ENCODE measurements around the gene CD2.
A peak's percentile ranks its signal among the peaks of the same experiment; 100 is the strongest.

CD2 gene

DNA sequence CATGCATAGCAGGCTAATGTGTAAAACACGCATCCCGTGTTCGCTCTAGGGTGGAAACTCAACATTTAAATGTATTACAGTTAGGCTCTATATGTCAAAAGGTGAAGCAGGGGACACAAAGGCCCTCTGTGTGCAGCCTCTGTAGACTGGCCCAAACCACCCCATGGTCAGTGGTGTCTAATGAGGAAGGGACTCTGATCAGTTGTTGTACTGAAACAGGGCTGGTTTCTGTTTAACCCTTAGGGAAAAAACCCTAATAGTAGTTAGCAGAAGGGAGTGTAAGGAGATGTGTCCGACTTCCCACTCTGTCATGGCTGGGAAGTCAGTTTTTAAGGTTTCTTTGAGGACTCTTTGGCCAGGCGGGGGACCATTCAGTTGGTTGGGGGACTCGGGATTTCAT is 21.5 kb upstream of the CD2 start:
- TF ChIP-seq, protein P1, sequence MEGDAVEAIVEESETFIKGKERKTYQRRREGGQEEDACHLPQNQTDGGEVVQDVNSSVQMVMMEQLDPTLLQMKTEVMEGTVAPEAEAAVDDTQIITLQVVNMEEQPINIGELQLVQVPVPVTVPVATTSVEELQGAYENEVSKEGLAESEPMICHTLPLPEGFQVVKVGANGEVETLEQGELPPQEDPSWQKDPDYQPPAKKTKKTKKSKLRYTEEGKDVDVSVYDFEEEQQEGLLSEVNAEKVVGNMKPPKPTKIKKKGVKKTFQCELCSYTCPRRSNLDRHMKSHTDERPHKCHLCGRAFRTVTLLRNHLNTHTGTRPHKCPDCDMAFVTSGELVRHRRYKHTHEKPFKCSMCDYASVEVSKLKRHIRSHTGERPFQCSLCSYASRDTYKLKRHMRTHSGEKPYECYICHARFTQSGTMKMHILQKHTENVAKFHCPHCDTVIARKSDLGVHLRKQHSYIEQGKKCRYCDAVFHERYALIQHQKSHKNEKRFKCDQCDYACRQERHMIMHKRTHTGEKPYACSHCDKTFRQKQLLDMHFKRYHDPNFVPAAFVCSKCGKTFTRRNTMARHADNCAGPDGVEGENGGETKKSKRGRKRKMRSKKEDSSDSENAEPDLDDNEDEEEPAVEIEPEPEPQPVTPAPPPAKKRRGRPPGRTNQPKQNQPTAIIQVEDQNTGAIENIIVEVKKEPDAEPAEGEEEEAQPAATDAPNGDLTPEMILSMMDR (IDR thresholded peaks at IDR 0.05; ENCODE audit: insufficient read depth, low read depth, low read length, missing control alignments): no peak
- no peak overlapping the region for H3K4me3 ChIP-seq (ENCODE audit: low read depth, low read length)
- no peak for DNase-seq (ENCODE audit: low read depth)

DNA sequence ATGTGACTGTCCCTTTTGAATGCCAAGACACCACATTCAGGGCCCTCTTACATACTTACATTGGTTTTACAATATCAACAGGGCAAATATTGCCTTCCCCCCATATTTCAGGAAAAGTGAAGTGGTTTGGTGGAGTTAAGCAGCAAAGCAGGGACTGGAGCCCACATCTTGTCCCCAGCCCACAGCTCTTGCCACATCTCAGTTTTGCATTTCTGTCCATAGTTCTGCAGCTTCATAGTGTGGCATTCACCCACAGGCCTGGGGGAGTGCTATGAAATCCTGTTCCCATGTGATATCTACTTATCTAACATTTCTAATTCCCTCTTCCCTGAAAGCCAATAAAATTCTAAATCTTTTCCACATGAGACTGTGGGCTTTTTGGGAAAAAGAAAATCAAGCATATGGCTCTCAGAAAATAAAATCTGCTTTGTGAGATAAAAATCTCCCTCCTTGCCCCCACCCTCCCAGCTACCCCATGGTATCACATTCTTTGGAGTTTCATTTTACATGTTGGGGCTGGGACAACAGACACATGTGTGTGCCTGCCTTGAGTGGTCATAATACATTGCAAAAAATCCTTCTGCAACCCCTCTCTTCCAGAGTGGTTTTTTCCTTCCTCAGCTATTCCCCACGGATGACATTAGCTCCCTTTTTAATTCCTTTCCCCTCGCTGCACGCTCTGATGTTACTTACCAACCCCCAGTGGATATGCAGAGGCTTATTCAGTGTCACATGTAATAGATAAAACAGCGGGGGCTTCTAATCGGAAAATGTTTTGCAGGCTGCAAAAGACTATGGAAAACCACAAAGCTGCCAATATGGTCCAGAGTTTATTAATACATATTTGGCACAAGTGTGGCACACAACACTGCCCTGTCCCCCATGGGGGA is 20.5 kb upstream of the CD2 start:
- TF ChIP-seq, protein P1 (IDR thresholded peaks at IDR 0.05; ENCODE audit: insufficient read depth, low read depth, low read length, missing control alignments): no peak
- no peak overlapping the region for H3K4me3 ChIP-seq (ENCODE audit: low read depth, low read length)
- DNase-seq (ENCODE audit: low read depth): no peak

DNA sequence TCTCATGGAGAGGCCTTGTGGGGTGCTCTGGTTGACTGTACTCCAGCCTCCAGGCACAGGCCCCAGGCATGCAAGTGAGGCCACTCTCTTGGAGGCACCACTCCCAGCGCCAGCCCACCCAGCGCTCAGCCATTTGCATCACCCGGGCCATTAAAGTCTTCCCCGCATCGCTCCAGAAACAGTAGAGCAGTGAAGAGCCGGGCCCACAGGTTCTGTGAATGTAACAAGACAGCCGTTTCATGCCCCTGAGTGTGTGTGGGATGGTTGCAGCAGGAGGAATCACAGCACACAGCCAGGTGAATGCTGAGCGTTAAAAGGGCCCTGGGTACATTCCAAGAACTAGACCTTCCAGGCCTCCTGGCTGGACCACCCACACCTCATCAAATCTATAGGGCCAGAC is 19.0 kb upstream of the CD2 start:
- DNase-seq (ENCODE audit: low read depth): no peak
- TF ChIP-seq, protein P1 (IDR thresholded peaks at IDR 0.05; ENCODE audit: insufficient read depth, low read depth, low read length, missing control alignments): no peak
- H3K4me3 ChIP-seq (ENCODE audit: low read depth, low read length): no peak overlapping the region

DNA sequence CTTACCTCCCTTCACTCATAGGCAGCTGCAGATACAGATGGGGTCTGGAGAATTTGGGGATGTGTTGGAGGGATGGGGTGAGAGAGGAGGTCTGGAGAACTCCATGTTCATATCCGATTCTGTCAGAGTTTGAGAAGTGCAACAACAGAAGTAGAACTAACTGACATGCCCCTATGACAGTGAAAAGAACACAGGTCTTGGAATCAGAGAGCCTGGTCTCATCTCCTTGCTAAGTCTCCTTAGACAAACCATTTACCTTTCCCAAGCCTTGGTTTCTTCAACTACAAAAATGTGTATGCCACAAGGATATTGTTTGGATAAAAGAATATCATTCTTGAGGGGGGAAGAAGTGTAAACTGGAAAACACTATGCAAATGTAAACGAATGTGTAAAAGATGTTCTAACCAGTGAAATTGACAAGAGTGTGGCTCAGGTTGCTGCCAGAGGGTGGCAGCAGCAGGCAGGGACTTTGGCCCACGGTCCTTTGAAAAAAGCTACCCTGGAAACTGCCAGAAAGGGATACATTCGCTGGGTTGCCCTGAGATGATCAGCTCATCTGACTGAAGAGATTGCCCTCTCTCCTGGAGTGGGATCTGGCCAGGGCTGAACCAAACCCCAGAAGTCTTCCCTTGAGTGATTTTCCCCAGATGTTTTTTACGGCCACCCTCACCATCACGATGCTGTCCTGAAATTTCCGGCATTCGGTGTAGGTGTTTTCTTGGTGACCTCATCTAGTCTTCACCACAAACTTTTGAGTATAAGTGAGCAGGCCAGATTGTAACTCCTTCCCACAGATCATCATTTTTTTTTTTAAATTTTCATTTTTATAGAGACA is 17.0 kb upstream of the CD2 start:
- peak; percentile 90 for DNase-seq (ENCODE audit: low read depth)
- TF ChIP-seq, protein P1 (IDR thresholded peaks at IDR 0.05; ENCODE audit: insufficient read depth, low read depth, low read length, missing control alignments): peak; percentile 94
- H3K4me3 ChIP-seq (ENCODE audit: low read depth, low read length): peak overlapping the region; percentile 41

DNA sequence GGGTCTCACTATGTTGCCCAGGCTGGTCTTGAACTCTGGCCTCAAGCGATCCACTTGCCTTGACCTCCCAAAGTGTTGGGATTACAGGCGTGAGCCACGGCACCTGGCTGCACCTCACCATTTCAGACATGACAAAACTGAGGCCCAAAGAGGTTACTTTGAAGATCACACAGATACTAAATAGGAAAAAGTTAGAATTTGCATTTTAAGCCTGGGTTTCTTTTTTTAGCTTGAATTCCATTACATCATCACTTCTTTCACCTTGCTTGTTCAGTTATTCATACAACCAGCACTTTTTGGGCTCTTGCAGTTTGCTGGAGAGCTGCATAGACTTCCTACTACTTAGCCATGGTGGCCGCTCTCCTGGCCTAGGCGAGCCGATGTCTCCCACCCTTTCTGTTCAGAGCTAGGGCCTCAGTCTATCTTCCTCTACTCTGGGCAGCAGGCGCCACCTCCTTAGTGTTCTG is 16.3 kb upstream of the CD2 start:
- DNase-seq (ENCODE audit: low read depth): peak; percentile 68
- TF ChIP-seq, protein P1 (IDR thresholded peaks at IDR 0.05; ENCODE audit: insufficient read depth, low read depth, low read length, missing control alignments): no peak
- H3K4me3 ChIP-seq (ENCODE audit: low read depth, low read length): peak overlapping the region; percentile 41

DNA sequence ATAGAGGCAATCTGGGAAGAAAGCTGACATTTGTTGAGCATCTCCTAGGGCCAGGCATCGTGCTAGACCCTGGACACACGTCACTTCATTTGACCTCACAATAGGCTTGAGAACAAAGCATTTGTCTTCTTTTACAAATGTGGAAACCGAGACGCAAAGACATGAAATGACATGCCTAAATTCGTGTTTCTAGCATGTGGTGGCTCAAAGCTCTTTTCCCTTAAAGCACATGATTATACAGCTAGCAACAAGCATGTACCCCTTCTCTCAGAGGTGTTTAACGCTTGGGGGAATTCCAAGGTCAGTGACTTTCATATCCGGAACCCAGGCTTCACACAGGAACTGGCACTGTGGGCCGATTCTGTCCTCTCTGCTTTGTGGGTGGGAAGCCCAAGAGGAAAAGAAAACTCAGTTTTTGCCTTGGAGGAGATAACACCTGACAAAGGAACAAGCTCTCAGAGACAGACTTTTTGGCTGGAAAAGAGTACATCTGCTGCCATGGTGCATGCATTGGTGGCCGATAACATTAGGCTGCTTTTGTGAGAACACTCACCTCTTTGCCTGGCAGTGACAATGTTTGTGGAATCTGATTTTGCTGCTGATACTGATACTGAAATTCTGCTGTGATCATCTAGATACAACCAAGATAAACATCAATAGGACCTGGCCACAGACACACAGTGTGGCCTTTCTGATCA is 15.4 kb upstream of the CD2 start:
- peak overlapping the region; percentile 41 for H3K4me3 ChIP-seq (ENCODE audit: low read depth, low read length)
- DNase-seq (ENCODE audit: low read depth): peak; percentile 96

More for the DNA sequence above, 15.4 kb upstream of the CD2 start:
- TF ChIP-seq, protein P1 (IDR thresholded peaks at IDR 0.05; ENCODE audit: insufficient read depth, low read depth, low read length, missing control alignments): no peak

Measured in GM12865 (cell line).